ENCODE results near the gene KLHL33. TPM values are rescaled to one million over a fixed set of nuclear protein-coding genes. Genes with fewer than 3 reads are reported as not detected.

KLHL33 gene
- total and polyA plus RNA-seq, 10 of the 15 experiments (the other 5 are each of a cell fraction or from before 2014, with no cell fraction given) = 0.01 to 0.16 (median 0.04) TPM; not detected in 5

GRCh38 chr14:20454516-20455354 lies 18.8 kb upstream of the KLHL33 start, which contains the start of the genes APEX1 and OSGEP (continued):
- no peak for TF ChIP-seq TARDBP (IDR thresholded peaks at IDR 0.05; ENCODE audit: borderline replicate concordance)
- no peak for TF ChIP-seq ZSCAN29 (IDR thresholded peaks at IDR 0.05)
- no peak for TF ChIP-seq NR2C1 (IDR thresholded peaks at IDR 0.05)
- TF ChIP-seq HDAC6 (IDR thresholded peaks at IDR 0.05; ENCODE audit: unreplicated experiment) = peak; percentile 72
- TF ChIP-seq WRNIP1 (IDR thresholded peaks at IDR 0.05; ENCODE audit: borderline replicate concordance, low read depth, low read length) = 0 out of 2 replicates have a peak, but pooled peaks have one; percentile 95
- TF ChIP-seq STAT3 (IDR thresholded peaks at IDR 0.05; ENCODE audit: low read depth, low read length) = no peak
- peak; percentile 78 to 99 for TF ChIP-seq BHLHE40 (IDR thresholded peaks at IDR 0.05; ENCODE audit: borderline replicate concordance in 1 of 2, low read depth in 2 of 2, low read length in 1 of 2)
- TF ChIP-seq HDGF (IDR thresholded peaks at IDR 0.05) = peak; percentile 67; the same call in 1 of the 2 replicates
- TF ChIP-seq SMAD5 (IDR thresholded peaks at IDR 0.05; ENCODE audit: low read depth) = peak; percentile 97
- TF ChIP-seq CTCF (IDR thresholded peaks at IDR 0.05 in 2 of 3, conservative IDR thresholded peaks at IDR 0.05 in 1 of 3; ENCODE audit: control insufficient read depth in 2 of 3, extremely low read depth in 1 of 3, insufficient read depth in 1 of 3, low read depth in 3 of 3, low read length in 3 of 3) = no peak
- no peak for TF ChIP-seq RAD21 (IDR thresholded peaks at IDR 0.05; ENCODE audit: insufficient read depth, low read depth, low read length)
- TF ChIP-seq EGR1 (IDR thresholded peaks at IDR 0.05; ENCODE audit: borderline replicate concordance in 1 of 2, low read depth in 2 of 2, low read length in 2 of 2) = peak in 1 of 2 experiments; percentile 88; a peak in 2 of 3 replicates
- peak; percentile 60; the same call in 1 of the 2 replicates for TF ChIP-seq ZNF592 (IDR thresholded peaks at IDR 0.05)
- TF ChIP-seq SMAD1 (IDR thresholded peaks at IDR 0.05; ENCODE audit: low read depth, partially characterized antibody) = no peak
- no peak for TF ChIP-seq CHD1 (IDR thresholded peaks at IDR 0.05; ENCODE audit: low read depth, low read length)
- TF ChIP-seq HCFC1 (IDR thresholded peaks at IDR 0.05; ENCODE audit: low read length) = peak; percentile 68
- TF ChIP-seq TAF1 (IDR thresholded peaks at IDR 0.05; ENCODE audit: borderline replicate concordance, low read depth, low read length) = peak; percentile 86
- no peak for TF ChIP-seq ZNF217 (IDR thresholded peaks at IDR 0.05)
- TF ChIP-seq PKNOX1 (IDR thresholded peaks at IDR 0.05) = peak; percentile 68
- TF ChIP-seq ZNF274 (IDR thresholded peaks at IDR 0.05; ENCODE audit: insufficient read depth, insufficient read length) = no peak
- no peak for TF ChIP-seq SUPT20H (IDR thresholded peaks at IDR 0.05; ENCODE audit: borderline replicate concordance, control insufficient read depth, low read depth, low read length)
- TF ChIP-seq CHD4 (IDR thresholded peaks at IDR 0.05) = no peak
- no peak; the same call in 1 of the 2 replicates for TF ChIP-seq STAT1 (conservative IDR thresholded peaks at IDR 0.05)
- peak; percentile 84 for TF ChIP-seq FOXK2 (IDR thresholded peaks at IDR 0.05)

Measured in GM12878 (cell line).